H1 (cell line): ENCODE measurements around the gene SEC62. TPM values are rescaled to one million over a fixed set of nuclear protein-coding genes. Genes with fewer than 3 reads are reported as not detected.

Experiments used
- JUND ChIP-seq: IDR thresholded peaks from 2 replicates; pipeline ENCODE4 v1.6.1; 2011; ENCODE audit warnings: mild to moderate bottlenecking, improper control_type of control experiment, low read length
- RFX5 ChIP-seq: IDR thresholded peaks from 2 replicates; pipeline ENCODE4 v1.6.1; 2011; ENCODE audit warnings: low read depth, low read length, improper control_type of control experiment, borderline replicate concordance
- SP2 ChIP-seq: IDR thresholded peaks from 2 replicates; pipeline ENCODE4 v1.6.1; 2012; ENCODE audit warnings: mild to moderate bottlenecking, low read length, inconsistent platforms
- USF2 ChIP-seq: IDR thresholded peaks from 2 replicates; pipeline ENCODE4 v1.6.1; 2011; ENCODE audit warnings: low read length, improper control_type of control experiment
- polyA plus RNA-seq, 7 experiments: library from polyadenylated mRNA; depleted of rRNA in 3 of 7; stranded (reverse) in 5 of 7; unstranded in 2 of 7; fragments of >200 nt in 5 of 7; fragments of 200-250 nt in 2 of 7; gene quantifications; 1 replicate in 5 of 7; 2 replicates in 1 of 7; 4 replicates in 1 of 7; pipeline versions ENCODE4 v1.2.1 to v1.2.3, GENCODE V29; 2011 to 2013; ENCODE audit warnings: missing spikeins in 2 of 7, mixed read lengths in 2 of 7
- total RNA-seq: library from RNA; stranded (reverse); fragmentation: NEBNext Ultra II Directional; extraction: Animal tissue kit (Norgen Biotek cat#: 25700); gene quantifications from 2 replicates; pipeline ENCODE4 v1.2.1, GENCODE V29; 2021

SEC62 gene
- total and polyA plus RNA-seq, 2 of the 8 experiments (the other 6 are each of a cell fraction or from before 2014, with no cell fraction given) = 67.8 to 113 TPM

- TF ChIP-seq JUND (no peak), RFX5 (no peak), USF2 (no peak), SP2 (no peak)
Measured at GRCh38 chr3:169945313-169945712, 21.3 kb upstream of the SEC62 start (continued).
